Heart left ventricle (tissue), 16 donors: ENCODE results near the gene DHRS1. TPM values are rescaled to one million over a fixed set of nuclear protein-coding genes. Genes with fewer than 3 reads are reported as not detected.
"Not testable (repeated sequence)": the region's sequence is repeated elsewhere in the genome, so short reads cannot be mapped to it uniquely, and the experiment has no call there.

ENCODE experiments used
- ATAC-seq, 4 donors: fragments of 200-7000 bp; cut with Tn5 transposase; one replicate each; pipeline ENCODE4 v1.9.1; 2020 to 2022; ENCODE audit warnings: moderate library complexity in 4 of 4, mild to moderate bottlenecking in 3 of 4, moderate number of reproducible peaks in 1 of 4
- DNase-seq, 5 donors: peaks; one replicate each; pipeline ENCODE4 v3.0.0-alpha.2; 2020
- H3K27ac ChIP-seq, 12 donors: fragments of 200-600 bp; sonication (generic) in 4 of 12; one replicate each; pipeline versions ENCODE4 v1.5.0 to v1.8.0; 2016 to 2022; ENCODE audit warnings: mild to moderate bottlenecking in 2 of 12
- H3K27me3 ChIP-seq, 9 donors: fragments of 200-600 bp; sonication (generic) in 2 of 9; one replicate each; pipeline versions ENCODE4 v1.5.1 to v1.8.0; 2016 to 2022; ENCODE audit warnings: mild to moderate bottlenecking in 3 of 9
- H3K36me3 ChIP-seq, 9 donors: fragments of 200-600 bp; sonication (generic) in 2 of 9; one replicate each; pipeline versions ENCODE4 v1.5.0 to v1.8.0; 2018 to 2022; ENCODE audit warnings: mild to moderate bottlenecking in 2 of 9
- H3K4me1 ChIP-seq, 12 donors: fragments of 200-600 bp; sonication (generic) in 4 of 12; one replicate each; pipeline versions ENCODE4 v1.5.0 to v1.8.0; 2016 to 2022; ENCODE audit warnings: mild to moderate bottlenecking in 3 of 12
- H3K4me3 ChIP-seq, 12 donors: fragments of 200-600 bp; sonication (generic) in 4 of 12; one replicate each; pipeline versions ENCODE4 v1.5.0 to v1.8.0; 2017 to 2022; ENCODE audit warnings: mild to moderate bottlenecking in 9 of 12, moderate library complexity in 4 of 12
- H3K9me3 ChIP-seq, 12 donors: fragments of 200-600 bp; sonication (generic) in 4 of 12; one replicate each; pipeline versions ENCODE4 v1.5.0 to v1.8.0; 2016 to 2022; ENCODE audit warnings: mild to moderate bottlenecking in 1 of 12
- POLR2A ChIP-seq, 2 donors: fragments of 450-650 bp; IDR thresholded peaks; one replicate each; pipeline ENCODE4 v1.6.1; 2017; ENCODE audit warnings: antibody characterized with exemption in 2 of 2, mild to moderate bottlenecking in 2 of 2, moderate library complexity in 2 of 2
- WGBS, 4 donors: extraction: QIAGEN DNeasy Blood & Tissue Kit in 2 of 4; methylation state at CpG; one replicate each; pipeline versions ENCODE4 v1.1.5 to v1.1.7; 2013 to 2018; 5-methylcytosine and 5-hydroxymethylcytosine counted together
- intact Hi-C, 10 donors: fragments of 100-400 bp; cut with DNase I; formaldehyde crosslinking; loops; one replicate each; pipeline versions ENCODE4 v1.11.1 to v1.14.2; 2022
- polyA plus RNA-seq, 2 donors: library from polyadenylated mRNA; stranded (reverse); fragments of 200-250 nt; gene quantifications; one replicate each; pipeline ENCODE4 v1.2.3, GENCODE V29; 2013
- total RNA-seq, 9 donors: library from RNA; depleted of rRNA in 2 of 9; stranded (reverse); fragments of >200 nt in 2 of 9; fragmentation: NEBNext Ultra II Directional in 3 of 9; extraction: Animal tissue kit (Norgen Biotek cat#: 25700) in 3 of 9; gene quantifications; one replicate each; pipeline versions ENCODE4 v1.1.0 to v1.2.4, GENCODE V29; 2016 to 2023
- TF ChIP-seq, protein P1 (sequence below), 12 donors: fragments of 200-600 bp; sonication (generic) in 4 of 12; IDR thresholded peaks; one replicate each; pipeline versions ENCODE4 v1.5.0 to v1.8.0; 2018 to 2022; ENCODE audit warnings: antibody characterized with exemption in 12 of 12, mild to moderate bottlenecking in 5 of 12
- donor health status: ischemic (EF 13 %, LVEDD 7.1; RV severe dilation, severe dysfunction).
- donor health status: healthy with polysubstance abuse.
- donor health status: DM: no; HTN: yes; CAD: no.
- donor health status: DM: no; HTN: no; CAD: no.
- donor health status: ischemic (EF 25% LVEDD 6.9; RV normal size, moderate dysfunction).
- donor health status: ischemic (EF 25% LVEDD 5.7; RV mildly dilated, moderate dysfunction).
- donor health status: healthy.
- donor health status: DM: yes; HTN: yes; CAD: no.
- donor health status: ischemic (EF 35%, LVEDD 5.7; RV mildly dilated, moderate dysfunction).
- donor health status: nonischemic (EF 11% LVEDD 7.7; RV severe dilation, severe dysfunction).
- donor health status: DM: yes; HTN: yes; CAD: no.
- donor health status: PGD.
- donor health status: ischemic (EF 29% LVEDD 5.4; RV normal size, mild dysfunction).
- donor health status: nonischemic (EF 23%, LVEDD 6.1; RV moderate dilation, normal function).

Gene DHRS1
- total and polyA plus RNA-seq, 11 donors, result 5.5 to 18.1 (median 10.7) TPM

DNA sequence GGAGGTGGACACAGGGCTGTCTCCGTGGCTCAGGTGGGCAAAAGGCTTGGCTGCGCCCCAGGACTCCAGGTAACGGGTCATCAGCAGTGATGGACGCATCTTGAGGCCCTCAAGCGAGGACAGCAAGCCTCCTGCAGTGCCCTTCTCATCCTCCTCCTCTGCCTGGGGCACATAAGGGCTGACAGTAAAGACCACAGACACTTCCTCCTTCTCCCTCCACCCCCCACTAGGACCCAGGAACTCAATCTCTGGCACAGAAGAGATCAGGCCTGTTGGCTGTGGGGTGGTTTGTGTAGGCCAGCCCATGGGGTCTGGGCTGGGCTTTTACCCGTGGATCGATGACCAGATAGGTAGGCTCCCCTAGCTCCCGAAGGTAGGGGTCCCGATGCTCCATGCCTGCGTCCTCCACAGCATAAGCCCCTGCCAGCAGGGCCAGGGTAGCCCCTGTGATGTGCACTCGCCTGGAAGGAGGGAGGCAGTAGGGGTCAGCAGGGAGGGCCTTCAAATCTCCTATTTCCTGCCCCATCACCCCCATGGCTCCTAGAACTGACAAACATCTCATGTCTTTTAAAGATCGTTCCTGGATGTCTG lies 29.6 kb upstream of the DHRS1 start:
- H3K27me3 ChIP-seq, result peaks cover 0 to 18% (median 5%) of the 10 kb centered on the region in 9 donors
- H3K36me3 ChIP-seq, result peaks cover 0 to 29% (median 12%) of the 10 kb centered on the region in 9 donors
- DNase-seq (no peak), ATAC-seq (no peak)
- H3K27ac ChIP-seq, result peak overlapping the region in 1 of 12 donors; percentile 77
- WGBS, 4 donors, result 81 to 89% (median 87%) methylated on average over 8 to 12 of the region's 12 CpGs
- TF ChIP-seq, protein P1, sequence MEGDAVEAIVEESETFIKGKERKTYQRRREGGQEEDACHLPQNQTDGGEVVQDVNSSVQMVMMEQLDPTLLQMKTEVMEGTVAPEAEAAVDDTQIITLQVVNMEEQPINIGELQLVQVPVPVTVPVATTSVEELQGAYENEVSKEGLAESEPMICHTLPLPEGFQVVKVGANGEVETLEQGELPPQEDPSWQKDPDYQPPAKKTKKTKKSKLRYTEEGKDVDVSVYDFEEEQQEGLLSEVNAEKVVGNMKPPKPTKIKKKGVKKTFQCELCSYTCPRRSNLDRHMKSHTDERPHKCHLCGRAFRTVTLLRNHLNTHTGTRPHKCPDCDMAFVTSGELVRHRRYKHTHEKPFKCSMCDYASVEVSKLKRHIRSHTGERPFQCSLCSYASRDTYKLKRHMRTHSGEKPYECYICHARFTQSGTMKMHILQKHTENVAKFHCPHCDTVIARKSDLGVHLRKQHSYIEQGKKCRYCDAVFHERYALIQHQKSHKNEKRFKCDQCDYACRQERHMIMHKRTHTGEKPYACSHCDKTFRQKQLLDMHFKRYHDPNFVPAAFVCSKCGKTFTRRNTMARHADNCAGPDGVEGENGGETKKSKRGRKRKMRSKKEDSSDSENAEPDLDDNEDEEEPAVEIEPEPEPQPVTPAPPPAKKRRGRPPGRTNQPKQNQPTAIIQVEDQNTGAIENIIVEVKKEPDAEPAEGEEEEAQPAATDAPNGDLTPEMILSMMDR (IDR thresholded peaks at IDR 0.05), result no peak
- no peak for TF ChIP-seq POLR2A (IDR thresholded peaks at IDR 0.05)
- peaks cover 6 to 76% (median 20%) of the 10 kb centered on the region in 12 donors for H3K4me1 ChIP-seq
- no peak overlapping the region for H3K4me3 ChIP-seq
- no peaks in the 10 kb centered on the region for H3K9me3 ChIP-seq
- intact Hi-C loops, result no loop called here

DNA sequence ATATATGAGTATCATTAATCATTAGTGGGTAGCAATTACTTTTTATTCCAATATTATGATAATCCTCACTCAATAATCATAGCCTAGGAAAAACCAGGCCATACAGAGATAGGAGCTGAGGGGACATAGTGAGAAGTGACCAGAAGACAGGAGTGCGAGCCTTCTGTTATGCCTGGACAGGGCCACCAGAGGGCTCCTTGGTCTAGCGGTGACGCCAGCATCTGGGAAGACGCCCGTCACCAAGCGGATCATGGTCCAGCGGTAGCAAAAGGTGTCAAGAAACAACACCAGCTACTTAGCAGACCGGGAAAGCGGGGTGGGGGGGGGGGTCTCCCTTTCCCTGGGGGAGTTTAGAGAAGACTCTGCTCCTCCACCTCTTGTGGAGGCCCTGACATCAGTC lies 28.3 kb upstream of the DHRS1 start:
- H3K4me3 ChIP-seq, H3K9me3 ChIP-seq, intact Hi-C loops, H3K27me3 ChIP-seq, ATAC-seq: not testable (repeated sequence)
- Histone ChIP-seq H3K36me3 (peaks cover 0 to 40% (median 16%) of the 10 kb centered on the region in 9 donors), H3K27ac (peak overlapping the region in 1 of 12 donors; percentile 78), H3K4me1 (peaks cover 6 to 64% (median 13%) of the 10 kb centered on the region in 12 donors)
- 3 to 6% (median 4%) methylated on average over 8 to 9 of the region's 9 CpGs for WGBS, 4 donors
- peak in 2 of 5 donors; percentile 56 to 63 for DNase-seq
- TF ChIP-seq, protein P1 (IDR thresholded peaks at IDR 0.05), result peak; percentile 40 to 73 (median 58)

DNA sequence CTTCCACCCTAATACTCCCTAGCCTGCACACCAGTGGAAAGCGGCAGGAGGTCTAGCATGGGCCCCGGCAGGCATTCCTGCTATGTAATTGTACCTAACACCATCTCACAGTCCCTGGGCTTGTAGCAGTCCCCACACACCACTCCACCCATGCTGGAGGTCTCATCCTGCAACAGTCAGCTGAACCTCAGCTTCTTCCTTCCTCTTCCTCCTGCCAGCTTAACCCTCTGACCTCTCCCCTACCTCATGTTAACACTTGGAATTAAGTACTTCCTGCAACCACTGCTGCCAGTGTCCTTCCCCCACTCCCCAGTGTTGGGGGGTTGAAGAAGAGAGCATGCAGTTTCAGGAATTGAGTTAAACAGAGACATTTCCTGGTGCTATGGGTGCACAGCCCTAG lies 27.7 kb upstream of the DHRS1 start:
- WGBS, 4 donors, result 57 to 96% (median 95%) methylated on average over 2 of the region's 2 CpGs
- Histone ChIP-seq H3K27ac (peak overlapping the region in 2 of 12 donors; percentile 1 to 78), H3K9me3 (no peaks in the 10 kb centered on the region), H3K36me3 (peaks cover 0 to 46% (median 17%) of the 10 kb centered on the region in 9 donors), H3K4me3 (no peak overlapping the region), H3K4me1 (peaks cover under 1 to 57% (median 7%) of the 10 kb centered on the region in 12 donors), H3K27me3 (peaks cover 0 to 2% (median 0%) of the 10 kb centered on the region in 9 donors)
- TF ChIP-seq, protein P1 (IDR thresholded peaks at IDR 0.05), result no peak
- TF ChIP-seq POLR2A (IDR thresholded peaks at IDR 0.05), result no peak
- ATAC-seq, result peak in 2 of 4 donors; percentile 14 to 16
- intact Hi-C loops, result no loop called here
- DNase-seq, result no peak

DNA sequence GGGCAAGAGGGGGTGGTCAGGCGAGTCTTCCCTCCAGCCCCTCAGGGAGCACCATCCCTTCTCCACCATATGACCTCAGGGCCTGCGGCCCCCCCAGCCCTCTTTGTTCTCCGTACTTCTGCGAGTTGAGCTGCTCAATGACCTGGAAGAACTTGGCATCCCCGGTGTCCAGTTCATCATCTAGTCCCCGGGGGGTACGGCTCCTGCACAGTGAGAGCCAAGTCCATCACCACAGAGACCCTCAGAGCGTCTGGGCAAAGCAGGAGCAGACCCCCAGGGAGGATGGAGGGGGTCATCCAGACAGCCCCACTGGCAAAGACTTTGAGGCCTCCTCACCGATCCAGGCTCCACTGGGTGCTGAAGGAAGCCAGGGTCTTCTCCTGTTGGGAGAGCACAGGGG lies 26.4 kb upstream of the DHRS1 start:
- no peak overlapping the region for H3K27ac ChIP-seq
- H3K9me3 ChIP-seq, result no peaks in the 10 kb centered on the region
- no peak overlapping the region for H3K4me3 ChIP-seq
- no peak for DNase-seq
- H3K36me3 ChIP-seq, result peaks cover 0 to 41% (median 17%) of the 10 kb centered on the region in 9 donors
- no peak for ATAC-seq
- TF ChIP-seq, protein P1 (IDR thresholded peaks at IDR 0.05), result no peak
- TF ChIP-seq POLR2A (IDR thresholded peaks at IDR 0.05), result no peak
- intact Hi-C loops, result no loop called here
- WGBS, 4 donors, result 76 to 87% (median 86%) methylated on average over 7 to 9 of the region's 9 CpGs
- no peaks in the 10 kb centered on the region for H3K27me3 ChIP-seq
- H3K4me1 ChIP-seq, result peaks cover 0 to 44% (median 0%) of the 10 kb centered on the region in 12 donors
